ENCODE data around the gene WNT5B. TPM values are rescaled to one million over a fixed set of nuclear protein-coding genes. Genes with fewer than 3 reads are reported as not detected.

The WNT5B gene
- total and polyA plus RNA-seq, 3 experiments from 2014 or later, result not detected

DNA sequence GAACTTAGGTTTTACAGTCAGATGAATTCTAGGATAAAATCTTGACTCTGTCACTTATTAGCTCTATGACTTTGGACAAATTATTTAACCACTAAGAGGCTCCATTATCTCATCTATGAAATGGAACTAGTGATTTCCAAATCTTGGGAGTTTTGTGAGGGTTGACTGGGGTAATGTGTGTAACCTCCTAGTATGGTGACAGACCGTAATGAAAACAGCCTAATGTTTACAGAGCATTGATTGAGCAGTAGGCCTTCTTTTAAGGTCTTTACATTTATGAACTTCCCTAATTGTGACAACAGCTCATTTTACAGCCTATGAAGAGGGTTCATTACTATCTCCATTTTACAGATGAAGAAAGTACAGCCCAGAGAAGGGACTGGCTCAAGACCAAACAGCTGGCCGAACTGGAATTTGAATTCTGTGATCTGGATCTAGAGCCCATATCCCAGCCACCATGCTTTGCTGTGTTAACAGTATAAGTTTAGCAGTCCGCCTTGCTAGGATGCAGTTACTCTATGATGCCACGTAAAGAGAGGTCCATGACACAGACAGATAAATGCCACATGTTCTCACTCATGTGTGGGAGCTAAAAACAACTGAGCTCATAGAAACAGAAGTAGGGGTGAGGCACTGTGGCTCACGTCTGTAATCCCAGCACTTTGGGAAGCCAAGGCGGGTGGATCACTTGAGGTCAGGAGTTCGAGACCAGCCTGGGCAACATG is 25.6 kb upstream of the WNT5B start:
- H3K27ac Mint-ChIP-seq, result peak overlapping the region in 6 of 8 donors; percentile 52 to 86 (median 76)
- no peak for DNase-seq
- Histone ChIP-seq H3K9me3 (ENCODE audit: low read length) (no peaks in the 10 kb centered on the region), H3K27me3 (ENCODE audit: insufficient read depth, low read length, poor library complexity, severe bottlenecking) (no peaks in the 10 kb centered on the region), H3K4me1 (ENCODE audit: insufficient read depth, low read length) (peaks cover 17% of the 10 kb centered on the region), H3K27ac (ENCODE audit: low read depth, low read length) (no peak overlapping the region), H3K4me3 (ENCODE audit: low read length) (no peak overlapping the region), H3K36me3 (ENCODE audit: insufficient read depth, low read length) (no peaks in the 10 kb centered on the region)
- POLR2A ChIA-PET, result interaction anchor here (0.7 to 3.5 kb wide), 2 partner anchors 8 to 10 kb away, joined by 3 to 32 read pairs; no protein-coding TSS in a partner anchor
- H3K4me1 Mint-ChIP-seq, result peaks cover 27 to 41% (median 37%) of the 10 kb centered on the region in 3 donors
- H3K27me3 Mint-ChIP-seq, result peaks cover 2 to 3% of the 10 kb centered on the region in 2 donors
- CTCF ChIA-PET, result interaction anchor here (1.0 to 6.6 kb wide), 6 partner anchors 10 to 1034 kb away, joined by 3 to 71 read pairs (median 16); partner anchors contain the start of gene FBXL14
- H3K4me3 Mint-ChIP-seq, result peak overlapping the region in 5 of 7 donors; percentile 13 to 67 (median 19)
- no peaks in the 10 kb centered on the region for H3K9me3 Mint-ChIP-seq
- H3K36me3 Mint-ChIP-seq, result peaks cover 0 to 3% (median 0%) of the 10 kb centered on the region in 3 donors

- CTCF ChIA-PET, result interaction anchor here (1.0 to 6.6 kb wide), 12 partner anchors 11 to 487 kb away, joined by 3 to 71 read pairs (median 18); partner anchors contain the start of gene FBXL14
- no peaks in the 10 kb centered on the region for H3K9me3 ChIP-seq (ENCODE audit: low read length)
- no peak overlapping the region for H3K4me3 ChIP-seq (ENCODE audit: low read length)
- H3K27ac Mint-ChIP-seq, result peak overlapping the region in 2 of 8 donors; percentile 23 to 38
- H3K27me3 ChIP-seq (ENCODE audit: insufficient read depth, low read length, poor library complexity, severe bottlenecking), result no peaks in the 10 kb centered on the region
- H3K36me3 ChIP-seq (ENCODE audit: insufficient read depth, low read length), result no peaks in the 10 kb centered on the region
- no peak for DNase-seq
- peaks cover 2 to 3% of the 10 kb centered on the region in 2 donors for H3K27me3 Mint-ChIP-seq
- H3K9me3 Mint-ChIP-seq, result no peaks in the 10 kb centered on the region
- peaks cover 17% of the 10 kb centered on the region for H3K4me1 ChIP-seq (ENCODE audit: insufficient read depth, low read length)
- H3K4me3 Mint-ChIP-seq, result no peak overlapping the region
- H3K27ac ChIP-seq (ENCODE audit: low read depth, low read length), result no peak overlapping the region
- peaks cover 0 to 3% (median 0%) of the 10 kb centered on the region in 3 donors for H3K36me3 Mint-ChIP-seq
- H3K4me1 Mint-ChIP-seq, result peaks cover 27 to 41% (median 37%) of the 10 kb centered on the region in 3 donors
- POLR2A ChIA-PET, result interaction anchor here (1.0 to 3.5 kb wide), 3 partner anchors 11 to 486 kb away, joined by 3 to 32 read pairs (median 4); no protein-coding TSS in a partner anchor
Measured at GRCh38 chr12:1604464-1604863, 24.6 kb upstream of the WNT5B start.

- H3K4me1 Mint-ChIP-seq, result peaks cover 27 to 41% (median 37%) of the 10 kb centered on the region in 3 donors
Measured at GRCh38 chr12:1605129-1606020, 23.7 kb upstream of the WNT5B start.

GRCh38 chr12:1606021-1606622 is 22.9 kb upstream of the WNT5B start:
- Histone ChIP-seq H3K4me1 (ENCODE audit: insufficient read depth, low read length) (peaks cover 17% of the 10 kb centered on the region), H3K9me3 (ENCODE audit: low read length) (no peaks in the 10 kb centered on the region), H3K36me3 (ENCODE audit: insufficient read depth, low read length) (no peaks in the 10 kb centered on the region), H3K27me3 (ENCODE audit: insufficient read depth, low read length, poor library complexity, severe bottlenecking) (no peaks in the 10 kb centered on the region), H3K4me3 (ENCODE audit: low read length) (peak overlapping the region; percentile 54), H3K27ac (ENCODE audit: low read depth, low read length) (peak overlapping the region; percentile 51)
- ChIA-PET POLR2A (interaction anchor here (1.3 kb wide), 1 partner anchor 488 kb away, joined by 4 read pairs; no protein-coding TSS in a partner anchor), CTCF (interaction anchor here (0.6 to 4.4 kb wide), 11 partner anchors 9 to 488 kb away, joined by 3 to 70 read pairs (median 5); partner anchors contain the start of gene FBXL14)
- H3K9me3 Mint-ChIP-seq, result no peaks in the 10 kb centered on the region
- peaks cover 2 to 6% of the 10 kb centered on the region in 2 donors for H3K27me3 Mint-ChIP-seq
- H3K4me3 Mint-ChIP-seq, result peak overlapping the region in 3 of 7 donors; percentile 11 to 88 (median 83)
- peaks cover 0 to 3% (median 0%) of the 10 kb centered on the region in 3 donors for H3K36me3 Mint-ChIP-seq
- peak in 2 of 5 donors; percentile 8 to 51 for DNase-seq
- peak overlapping the region in 1 of 8 donors; percentile 87 for H3K27ac Mint-ChIP-seq
- peaks cover 25 to 35% (median 30%) of the 10 kb centered on the region in 3 donors for H3K4me1 Mint-ChIP-seq

More at GRCh38 chr12:1605129-1606020, 23.7 kb upstream of the WNT5B start:
- peaks cover 0 to 3% (median 0%) of the 10 kb centered on the region in 3 donors for H3K36me3 Mint-ChIP-seq
- H3K4me1 ChIP-seq (ENCODE audit: insufficient read depth, low read length), result peaks cover 17% of the 10 kb centered on the region
- no peaks in the 10 kb centered on the region for H3K36me3 ChIP-seq (ENCODE audit: insufficient read depth, low read length)
- no peaks in the 10 kb centered on the region for H3K9me3 ChIP-seq (ENCODE audit: low read length)
- DNase-seq, result peak; percentile 19 to 69 (median 53)
- H3K9me3 Mint-ChIP-seq, result no peaks in the 10 kb centered on the region
- ChIA-PET POLR2A (interaction anchor here (1.0 to 1.3 kb wide), 3 partner anchors 12 to 487 kb away, joined by 3 to 5 read pairs (median 4); no protein-coding TSS in a partner anchor), CTCF (interaction anchor here (0.8 to 4.4 kb wide), 11 partner anchors 10 to 487 kb away, joined by 3 to 70 read pairs (median 5); partner anchors contain the start of gene FBXL14)
- H3K27me3 Mint-ChIP-seq, result peaks cover 2 to 3% of the 10 kb centered on the region in 2 donors
- peak overlapping the region in 7 of 8 donors; percentile 17 to 87 (median 52) for H3K27ac Mint-ChIP-seq
- H3K27me3 ChIP-seq (ENCODE audit: insufficient read depth, low read length, poor library complexity, severe bottlenecking), result no peaks in the 10 kb centered on the region
- H3K4me3 Mint-ChIP-seq, result peak overlapping the region; percentile 17 to 88 (median 79)
- H3K4me3 ChIP-seq (ENCODE audit: low read length), result peak overlapping the region; percentile 54
- peak overlapping the region; percentile 51 for H3K27ac ChIP-seq (ENCODE audit: low read depth, low read length)

- no peaks in the 10 kb centered on the region for H3K27me3 ChIP-seq (ENCODE audit: insufficient read depth, low read length, poor library complexity, severe bottlenecking)
- Mint-ChIP-seq H3K4me1 (peaks cover 12 to 16% (median 14%) of the 10 kb centered on the region in 3 donors), H3K27ac (no peak overlapping the region), H3K36me3 (no peaks in the 10 kb centered on the region), H3K9me3 (no peaks in the 10 kb centered on the region), H3K27me3 (peaks cover 5 to 18% of the 10 kb centered on the region in 2 donors), H3K4me3 (no peak overlapping the region)
- CTCF ChIA-PET, result interaction anchor here (4.4 kb wide), 2 partner anchors 25 to 490 kb away, joined by 24 to 70 read pairs; no protein-coding TSS in a partner anchor
- H3K36me3 ChIP-seq (ENCODE audit: insufficient read depth, low read length), result no peaks in the 10 kb centered on the region
- POLR2A ChIA-PET, result no interaction called here
- peaks cover 7% of the 10 kb centered on the region for H3K4me1 ChIP-seq (ENCODE audit: insufficient read depth, low read length)
- H3K4me3 ChIP-seq (ENCODE audit: low read length), result no peak overlapping the region
- DNase-seq, result no peak
- no peak overlapping the region for H3K27ac ChIP-seq (ENCODE audit: low read depth, low read length)
- no peaks in the 10 kb centered on the region for H3K9me3 ChIP-seq (ENCODE audit: low read length)
Measured at GRCh38 chr12:1607940-1608712, 20.9 kb upstream of the WNT5B start.

DNA sequence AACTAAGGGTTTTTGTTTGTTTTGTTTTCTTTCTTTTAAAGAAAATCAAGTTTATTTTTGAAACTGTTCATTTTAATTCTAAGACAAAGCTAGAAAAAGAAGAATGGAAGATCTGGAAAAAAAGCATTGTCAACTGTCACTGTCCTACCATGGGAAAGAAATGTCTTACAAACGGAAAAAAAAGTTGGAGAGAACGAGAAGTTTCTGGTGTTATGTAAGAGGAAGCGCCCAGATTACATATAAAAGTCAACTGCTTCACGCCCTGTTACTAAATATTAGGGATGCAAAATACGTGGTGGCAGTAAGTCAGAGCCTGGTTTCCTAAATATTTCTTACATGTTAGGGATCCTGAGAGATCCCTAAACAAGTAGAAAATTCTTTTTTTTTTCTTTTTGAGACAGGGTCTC is 20.3 kb upstream of the WNT5B start:
- no peak for DNase-seq
- Mint-ChIP-seq H3K27me3 (peaks cover 5 to 18% of the 10 kb centered on the region in 2 donors), H3K4me1 (peaks cover 12 to 15% (median 12%) of the 10 kb centered on the region in 3 donors), H3K36me3 (no peaks in the 10 kb centered on the region), H3K27ac (no peak overlapping the region), H3K9me3 (no peaks in the 10 kb centered on the region), H3K4me3 (no peak overlapping the region)
- Histone ChIP-seq H3K27ac (ENCODE audit: low read depth, low read length) (no peak overlapping the region), H3K9me3 (ENCODE audit: low read length) (no peaks in the 10 kb centered on the region), H3K36me3 (ENCODE audit: insufficient read depth, low read length) (no peaks in the 10 kb centered on the region), H3K4me1 (ENCODE audit: insufficient read depth, low read length) (peaks cover 7% of the 10 kb centered on the region), H3K4me3 (ENCODE audit: low read length) (no peak overlapping the region), H3K27me3 (ENCODE audit: insufficient read depth, low read length, poor library complexity, severe bottlenecking) (no peaks in the 10 kb centered on the region)
- CTCF ChIA-PET, result interaction anchor here (4.4 kb wide), 2 partner anchors 25 to 491 kb away, joined by 24 to 70 read pairs; no protein-coding TSS in a partner anchor
- POLR2A ChIA-PET, result no interaction called here

All from CD8-positive, alpha-beta memory T cell (primary cell).